Ishikawa (cell line): ENCODE measurements around the gene RNF31.

ENCODE experiments used
- CEBPB ChIP-seq: IDR thresholded peaks from 2 replicates; pipeline ENCODE4 v1.6.1; 2012
- CREB1 ChIP-seq: IDR thresholded peaks from 2 replicates; pipeline ENCODE4 v1.6.1; 2012; ENCODE audit warnings: low read depth
- EGR1 ChIP-seq: IDR thresholded peaks from 2 replicates; pipeline ENCODE4 v1.6.1; 2012
- EP300 ChIP-seq: IDR thresholded peaks from 2 replicates; pipeline ENCODE4 v1.6.1; 2012; ENCODE audit warnings: borderline replicate concordance
- FOXM1 ChIP-seq: IDR thresholded peaks from 2 replicates; pipeline ENCODE4 v1.6.1; 2012; ENCODE audit warnings: low read depth, borderline replicate concordance
- NFIC ChIP-seq: IDR thresholded peaks from 2 replicates; pipeline ENCODE4 v1.6.1; 2012
- RAD21 ChIP-seq: IDR thresholded peaks from 2 replicates; pipeline ENCODE4 v1.6.1; 2012; ENCODE audit warnings: low read depth
- TAF1 ChIP-seq: IDR thresholded peaks from 2 replicates; pipeline ENCODE4 v1.6.1; 2012; ENCODE audit warnings: low read depth, mild to moderate bottlenecking
- TCF12 ChIP-seq: IDR thresholded peaks from 2 replicates; pipeline ENCODE4 v1.6.1; 2012; ENCODE audit warnings: low read depth
- TEAD4 ChIP-seq: IDR thresholded peaks from 2 replicates; pipeline ENCODE4 v1.6.1; 2012
- YY1 ChIP-seq: IDR thresholded peaks from 2 replicates; pipeline ENCODE4 v1.6.1; 2012; ENCODE audit warnings: low read depth
- ZBTB7A ChIP-seq: IDR thresholded peaks from 2 replicates; pipeline ENCODE4 v1.6.1; 2012; ENCODE audit warnings: low read depth
- TF ChIP-seq, protein P1 (sequence below): IDR thresholded peaks from 2 replicates; pipeline ENCODE4 v1.6.1; 2012
- TF ChIP-seq, protein P2 (sequence below): IDR thresholded peaks from 2 replicates; pipeline ENCODE4 v1.6.1; 2012; ENCODE audit warnings: low read depth, mild to moderate bottlenecking
- TF ChIP-seq, protein P3 (sequence below): IDR thresholded peaks from 2 replicates; pipeline ENCODE4 v1.6.1; 2012

RNF31 gene

DNA sequence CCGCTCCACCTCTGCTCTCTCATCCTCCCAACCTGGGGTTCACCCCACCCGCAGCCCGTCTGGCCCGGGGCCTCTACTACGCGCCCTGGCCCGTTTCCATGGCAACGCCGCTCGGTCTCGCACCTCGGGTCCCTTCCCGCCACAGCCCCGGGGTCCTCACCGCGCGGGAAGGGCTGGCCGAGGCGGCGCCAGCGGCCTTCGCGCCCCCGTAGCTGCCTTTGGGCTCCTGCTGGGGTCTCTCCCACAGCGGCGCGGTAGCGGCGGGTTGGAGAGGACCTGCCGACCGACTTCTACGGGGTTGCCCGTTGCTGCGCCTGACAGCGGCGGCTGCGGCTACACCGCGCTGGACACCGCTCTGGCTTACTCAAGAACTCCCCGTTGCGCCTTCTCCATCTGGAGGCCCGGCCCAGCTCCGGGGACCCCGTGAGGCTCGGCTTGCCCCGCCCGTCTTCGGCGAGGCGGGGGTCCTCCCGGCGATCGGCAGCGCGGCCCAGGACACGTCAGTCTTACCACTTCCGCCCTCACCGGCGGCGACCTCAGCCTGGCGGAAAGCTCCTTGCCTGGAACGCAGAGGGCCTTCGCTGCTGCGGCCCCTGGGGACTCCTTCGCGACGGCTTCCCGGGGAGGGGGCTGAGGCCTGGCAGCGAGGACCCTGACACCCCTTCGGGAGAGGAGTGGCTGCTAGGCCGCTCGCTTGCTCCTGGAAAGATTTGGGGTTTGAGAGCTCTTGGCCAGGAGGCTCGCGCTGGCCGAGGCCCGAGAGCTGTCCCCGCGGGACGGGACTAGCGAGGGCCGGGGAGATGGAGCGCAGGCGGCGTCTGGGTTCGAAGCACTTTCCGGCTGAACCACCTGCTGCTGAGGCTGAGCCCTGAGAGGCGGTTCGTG, 48.1 kb downstream of the RNF31 start, which contains the start of gene TM9SF1:
Gene TM9SF1 (minus strand): TSS at position 256 of the 885 bp plus-strand sequence. CDS start 422 bp downstream, outside the sequence.
- TF ChIP-seq ZBTB7A: peak; percentile 37; the same call in 1 of the 2 replicates
- peak; percentile 66; the same call in 1 of the 2 replicates for TF ChIP-seq YY1
- TF ChIP-seq TCF12: no peak
- TF ChIP-seq TEAD4: peak; percentile 51
- peak; percentile 77 for TF ChIP-seq CREB1
- no peak for TF ChIP-seq CEBPB
- TF ChIP-seq, protein P1, sequence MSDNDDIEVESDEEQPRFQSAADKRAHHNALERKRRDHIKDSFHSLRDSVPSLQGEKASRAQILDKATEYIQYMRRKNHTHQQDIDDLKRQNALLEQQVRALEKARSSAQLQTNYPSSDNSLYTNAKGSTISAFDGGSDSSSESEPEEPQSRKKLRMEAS: peak; percentile 99
- TF ChIP-seq FOXM1: 0 out of 2 replicates have a peak, but pooled peaks have one; percentile 27
- TF ChIP-seq TAF1: peak; percentile 66; the same call in 1 of the 2 replicates

DNA sequence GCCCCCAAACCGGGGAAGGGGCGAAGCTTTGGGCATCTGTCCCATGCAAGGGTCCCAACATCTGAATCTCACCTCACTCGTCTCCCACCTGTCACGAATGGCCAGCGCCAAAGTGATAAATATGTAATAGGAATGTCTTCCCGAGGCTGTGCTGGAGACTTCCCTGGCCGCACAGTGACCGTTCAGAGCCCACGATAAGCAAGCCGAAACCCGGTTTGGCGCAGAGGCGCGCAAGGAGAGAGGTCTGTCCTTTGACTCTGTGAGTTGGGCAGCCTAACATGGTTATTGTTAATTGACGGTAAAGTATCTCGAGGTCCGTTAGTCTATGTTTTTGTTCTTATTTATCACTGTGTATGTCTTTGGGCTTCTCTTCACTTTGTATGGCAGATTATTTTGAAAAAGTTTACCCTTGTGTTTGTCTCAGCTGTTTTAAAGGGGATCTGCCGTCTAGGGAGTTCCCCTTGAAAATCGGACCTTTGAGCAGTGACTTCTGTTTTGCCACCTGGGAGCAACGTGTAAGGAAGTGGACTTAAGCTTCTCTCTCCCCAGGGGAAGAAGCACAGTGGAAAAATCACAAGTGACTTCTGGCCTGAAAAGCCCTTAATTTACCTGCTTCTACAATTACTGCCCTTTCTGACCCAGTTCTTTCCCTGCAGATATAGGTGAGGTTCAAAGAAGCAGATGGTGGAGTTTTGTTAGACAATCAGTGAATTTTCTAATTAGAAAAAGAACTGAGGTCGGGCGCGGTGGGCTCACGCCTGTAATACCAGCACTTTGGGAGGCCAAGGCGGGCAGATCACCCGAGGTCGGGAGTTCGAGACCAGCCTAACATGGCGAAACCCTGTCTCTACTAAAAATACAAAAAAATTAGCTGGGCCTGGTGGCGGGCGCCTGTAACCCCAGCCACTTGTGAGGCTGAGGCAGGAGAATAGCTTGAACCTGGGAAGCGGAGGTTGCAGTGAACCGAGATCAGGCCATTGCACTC, 49.1 kb downstream of the RNF31 start:
- TF ChIP-seq, protein P1: no peak
- TF ChIP-seq TAF1: no peak

DNA sequence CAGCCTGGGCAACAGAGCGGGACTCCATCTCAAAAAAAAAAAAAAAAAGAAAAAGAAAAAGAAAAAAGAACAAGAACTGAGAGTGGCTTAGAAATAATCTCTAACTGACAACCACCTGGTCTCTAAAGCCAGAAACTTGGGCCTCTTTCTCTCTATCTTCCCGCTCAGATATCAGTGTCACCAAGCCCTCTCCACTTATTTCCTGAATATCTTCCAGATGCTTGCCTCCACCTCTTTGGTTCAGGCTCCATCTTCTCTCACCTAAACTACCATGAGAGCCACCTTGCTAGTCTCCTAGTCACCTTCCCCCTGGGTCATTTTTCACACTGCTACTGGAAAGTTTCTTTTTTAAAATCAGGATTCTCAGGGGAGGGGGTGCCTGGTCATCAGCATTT, 49.8 kb downstream of the RNF31 start:
- TF ChIP-seq ZBTB7A (no peak), RAD21 (no peak), FOXM1 (no peak), EGR1 (no peak), CEBPB (no peak), YY1 (no peak), TAF1 (no peak), CREB1 (no peak), NFIC (no peak), TEAD4 (no peak), TCF12 (no peak), EP300 (no peak)
- TF ChIP-seq, protein P1: no peak
- TF ChIP-seq, protein P2, sequence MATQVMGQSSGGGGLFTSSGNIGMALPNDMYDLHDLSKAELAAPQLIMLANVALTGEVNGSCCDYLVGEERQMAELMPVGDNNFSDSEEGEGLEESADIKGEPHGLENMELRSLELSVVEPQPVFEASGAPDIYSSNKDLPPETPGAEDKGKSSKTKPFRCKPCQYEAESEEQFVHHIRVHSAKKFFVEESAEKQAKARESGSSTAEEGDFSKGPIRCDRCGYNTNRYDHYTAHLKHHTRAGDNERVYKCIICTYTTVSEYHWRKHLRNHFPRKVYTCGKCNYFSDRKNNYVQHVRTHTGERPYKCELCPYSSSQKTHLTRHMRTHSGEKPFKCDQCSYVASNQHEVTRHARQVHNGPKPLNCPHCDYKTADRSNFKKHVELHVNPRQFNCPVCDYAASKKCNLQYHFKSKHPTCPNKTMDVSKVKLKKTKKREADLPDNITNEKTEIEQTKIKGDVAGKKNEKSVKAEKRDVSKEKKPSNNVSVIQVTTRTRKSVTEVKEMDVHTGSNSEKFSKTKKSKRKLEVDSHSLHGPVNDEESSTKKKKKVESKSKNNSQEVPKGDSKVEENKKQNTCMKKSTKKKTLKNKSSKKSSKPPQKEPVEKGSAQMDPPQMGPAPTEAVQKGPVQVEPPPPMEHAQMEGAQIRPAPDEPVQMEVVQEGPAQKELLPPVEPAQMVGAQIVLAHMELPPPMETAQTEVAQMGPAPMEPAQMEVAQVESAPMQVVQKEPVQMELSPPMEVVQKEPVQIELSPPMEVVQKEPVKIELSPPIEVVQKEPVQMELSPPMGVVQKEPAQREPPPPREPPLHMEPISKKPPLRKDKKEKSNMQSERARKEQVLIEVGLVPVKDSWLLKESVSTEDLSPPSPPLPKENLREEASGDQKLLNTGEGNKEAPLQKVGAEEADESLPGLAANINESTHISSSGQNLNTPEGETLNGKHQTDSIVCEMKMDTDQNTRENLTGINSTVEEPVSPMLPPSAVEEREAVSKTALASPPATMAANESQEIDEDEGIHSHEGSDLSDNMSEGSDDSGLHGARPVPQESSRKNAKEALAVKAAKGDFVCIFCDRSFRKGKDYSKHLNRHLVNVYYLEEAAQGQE: no peak
- TF ChIP-seq, protein P3, sequence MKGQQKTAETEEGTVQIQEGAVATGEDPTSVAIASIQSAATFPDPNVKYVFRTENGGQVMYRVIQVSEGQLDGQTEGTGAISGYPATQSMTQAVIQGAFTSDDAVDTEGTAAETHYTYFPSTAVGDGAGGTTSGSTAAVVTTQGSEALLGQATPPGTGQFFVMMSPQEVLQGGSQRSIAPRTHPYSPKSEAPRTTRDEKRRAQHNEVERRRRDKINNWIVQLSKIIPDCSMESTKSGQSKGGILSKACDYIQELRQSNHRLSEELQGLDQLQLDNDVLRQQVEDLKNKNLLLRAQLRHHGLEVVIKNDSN: no peak

DNA sequence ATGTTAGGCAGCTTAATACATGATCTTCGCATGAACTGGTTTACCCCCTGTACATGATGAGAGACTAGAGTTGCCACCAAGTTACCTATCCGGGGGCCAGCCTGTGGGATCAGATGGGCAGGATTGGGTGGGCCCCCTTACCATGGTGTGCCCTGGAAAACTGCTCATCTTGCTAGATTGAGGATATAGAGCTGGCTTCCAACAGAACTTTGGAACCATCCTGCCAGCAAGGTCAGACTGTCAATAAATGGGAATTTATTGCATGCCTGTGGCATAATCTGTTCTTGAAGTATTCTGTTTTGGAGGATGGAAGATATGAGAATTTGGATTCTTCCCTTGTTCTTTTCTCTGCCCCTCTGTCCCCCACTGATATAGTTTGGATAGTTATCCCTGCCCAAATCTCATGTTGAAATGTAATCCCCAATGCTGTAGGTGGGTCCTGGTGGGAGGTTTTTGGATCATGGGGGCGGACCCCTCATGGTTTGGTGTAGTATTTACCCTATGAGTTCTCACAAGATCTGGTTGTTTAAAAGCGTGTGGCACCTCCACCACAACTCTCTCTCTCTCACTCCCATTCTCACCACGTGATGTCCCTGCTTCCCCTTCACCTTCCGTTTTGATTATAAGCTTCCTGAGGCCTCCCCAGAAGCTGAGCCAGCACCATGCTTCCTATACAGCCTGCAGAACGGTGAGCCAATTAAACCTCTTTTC, 51.7 kb downstream of the RNF31 start:
- TF ChIP-seq TCF12: no peak
- TF ChIP-seq RAD21: no peak
- TF ChIP-seq FOXM1: no peak
- TF ChIP-seq EP300: no peak
- TF ChIP-seq, protein P3: no peak
- no peak for TF ChIP-seq CEBPB
- no peak for TF ChIP-seq TAF1
- TF ChIP-seq, protein P1: no peak
- no peak for TF ChIP-seq YY1
- no peak for TF ChIP-seq EGR1
- TF ChIP-seq, protein P2: no peak
- TF ChIP-seq NFIC: no peak
- no peak for TF ChIP-seq ZBTB7A
- TF ChIP-seq CREB1: no peak
- TF ChIP-seq TEAD4: no peak
